ENCODE measurements around the gene TUBB4B.
"Not testable (repeated sequence)": the region's sequence is repeated elsewhere in the genome, so short reads cannot be mapped to it uniquely, and the experiment has no call there.

The TUBB4B gene

GRCh38 chr9:137253717-137254623 is 12.9 kb downstream of the TUBB4B start:
- DNase-seq = no peak

- DNase-seq = peak; percentile 95
Observed at GRCh38 chr9:137254624-137255447, 13.7 kb downstream of the TUBB4B start, which contains the start of gene NELFB. NELFB (plus strand) TSS chr9:137255327.

- no peak for DNase-seq
Observed at GRCh38 chr9:137255448-137256114, 14.5 kb downstream of the TUBB4B start.

- no peak for DNase-seq
Observed at GRCh38 chr9:137256362-137256761, 15.3 kb downstream of the TUBB4B start.

- no peak for DNase-seq
Observed at GRCh38 chr9:137256856-137257255, 15.8 kb downstream of the TUBB4B start.

- DNase-seq = not testable (repeated sequence)
Observed at GRCh38 chr9:137262173-137262908, 21.3 kb downstream of the TUBB4B start.

GRCh38 chr9:137262909-137263285 is 21.8 kb downstream of the TUBB4B start:
- DNase-seq = no peak

- no peak for DNase-seq
Observed at GRCh38 chr9:137263506-137263905, 22.4 kb downstream of the TUBB4B start.

- DNase-seq = no peak
Observed at GRCh38 chr9:137264067-137264466, 23.0 kb downstream of the TUBB4B start.

GRCh38 chr9:137265496-137266161 is 24.5 kb downstream of the TUBB4B start:
- DNase-seq = no peak

- no peak for DNase-seq
Observed at GRCh38 chr9:137266162-137266527, 25.1 kb downstream of the TUBB4B start.

GRCh38 chr9:137266585-137267453 is 25.7 kb downstream of the TUBB4B start:
- DNase-seq = no peak

GRCh38 chr9:137267933-137268355 is 26.9 kb downstream of the TUBB4B start:
- no peak for DNase-seq

- DNase-seq = peak; percentile 23
Observed at GRCh38 chr9:137268538-137269201, 27.6 kb downstream of the TUBB4B start.

- DNase-seq = no peak
Observed at GRCh38 chr9:137269231-137269772, 28.2 kb downstream of the TUBB4B start.

GRCh38 chr9:137270929-137271695 is 30.0 kb downstream of the TUBB4B start:
- DNase-seq = no peak

GRCh38 chr9:137271696-137272076 is 30.6 kb downstream of the TUBB4B start:
- DNase-seq = no peak

GRCh38 chr9:137272241-137273094 is 31.4 kb downstream of the TUBB4B start:
- no peak for DNase-seq
